Chondrocyte (in vitro differentiated cells): Measurements from ENCODE around the gene TENM3. TPM values are rescaled to one million over a fixed set of nuclear protein-coding genes. Genes with fewer than 3 reads are reported as not detected.

Experiments
- DNase-seq: peaks from one replicate; pipeline ENCODE4 v3.0.0; 2021; ENCODE audit warnings: mixed read lengths, low spot score
- H3K27ac Mint-ChIP-seq: one replicate; pipeline ENCODE4 v1.8.0; 2021; ENCODE audit warnings: mild to moderate bottlenecking, moderate library complexity, mixed read lengths; ENCODE audit not compliant: unreplicated experiment
- H3K27me3 Mint-ChIP-seq: 2 replicates; pipeline ENCODE4 v1.8.0; 2021; ENCODE audit warnings: low read depth, mixed read lengths
- H3K36me3 Mint-ChIP-seq: 2 replicates; pipeline ENCODE4 v1.8.0; 2021; ENCODE audit warnings: low read depth, mixed read lengths
- H3K4me1 Mint-ChIP-seq: 2 replicates; pipeline ENCODE4 v1.8.0; 2021; ENCODE audit warnings: low read depth, mild to moderate bottlenecking, mixed read lengths
- H3K4me3 Mint-ChIP-seq: one replicate; pipeline ENCODE4 v1.8.0; 2021; ENCODE audit warnings: mild to moderate bottlenecking, moderate library complexity, mixed read lengths; ENCODE audit not compliant: unreplicated experiment
- H3K9me3 Mint-ChIP-seq: 2 replicates; pipeline ENCODE4 v1.8.0; 2021; ENCODE audit warnings: low read depth, mixed read lengths
- CTCF ChIP-seq: fragments of 200-600 bp; sonication (generic); IDR thresholded peaks from 2 replicates; pipeline ENCODE4 v1.5.0; 2021; ENCODE audit warnings: antibody characterized with exemption, mild to moderate bottlenecking, moderate library complexity
- total RNA-seq: library from RNA; stranded (reverse); gene quantifications from 3 replicates; pipeline ENCODE4 v1.2.1, GENCODE V29; 2021

The TENM3 gene
- total RNA-seq, 1 donor from 2014 or later, result 87.6 TPM

- Mint-ChIP-seq H3K4me3 (peak overlapping the region; percentile 62), H3K36me3 (no peaks in the 10 kb centered on the region)
- DNase-seq, result no peak
Measured at GRCh38 chr4:182531555-182532162, 288.5 kb downstream of the TENM3 start.

GRCh38 chr4:182532441-182532840 is 289.2 kb downstream of the TENM3 start:
- peaks cover 37% of the 10 kb centered on the region for H3K4me1 Mint-ChIP-seq
- TF ChIP-seq CTCF, result no peak
- peak overlapping the region; percentile 97 for H3K27ac Mint-ChIP-seq
- H3K9me3 Mint-ChIP-seq, result no peaks in the 10 kb centered on the region
- no peaks in the 10 kb centered on the region for H3K36me3 Mint-ChIP-seq
- no peak overlapping the region for H3K4me3 Mint-ChIP-seq
- no peak for DNase-seq
- H3K27me3 Mint-ChIP-seq, result no peaks in the 10 kb centered on the region

More at GRCh38 chr4:182531555-182532162, 288.5 kb downstream of the TENM3 start:
- no peak for TF ChIP-seq CTCF
- no peaks in the 10 kb centered on the region for H3K9me3 Mint-ChIP-seq
- H3K27ac Mint-ChIP-seq, result peak overlapping the region; percentile 97
- H3K4me1 Mint-ChIP-seq, result peaks cover 37% of the 10 kb centered on the region
- H3K27me3 Mint-ChIP-seq, result no peaks in the 10 kb centered on the region

GRCh38 chr4:182533964-182534363 is 290.8 kb downstream of the TENM3 start:
- DNase-seq, result no peak
- Mint-ChIP-seq H3K27ac (no peak overlapping the region), H3K4me1 (peaks cover 37% of the 10 kb centered on the region), H3K9me3 (no peaks in the 10 kb centered on the region), H3K36me3 (no peaks in the 10 kb centered on the region), H3K27me3 (no peaks in the 10 kb centered on the region), H3K4me3 (no peak overlapping the region)
- TF ChIP-seq CTCF, result no peak

- no peak for DNase-seq
- H3K27me3 Mint-ChIP-seq, result no peaks in the 10 kb centered on the region
- peaks cover 17% of the 10 kb centered on the region for H3K4me1 Mint-ChIP-seq
- no peak for TF ChIP-seq CTCF
- H3K4me3 Mint-ChIP-seq, result no peak overlapping the region
- H3K36me3 Mint-ChIP-seq, result no peaks in the 10 kb centered on the region
- no peak overlapping the region for H3K27ac Mint-ChIP-seq
- H3K9me3 Mint-ChIP-seq, result no peaks in the 10 kb centered on the region
Measured at GRCh38 chr4:182536221-182536811, 293.1 kb downstream of the TENM3 start.

- TF ChIP-seq CTCF, result no peak
- DNase-seq, result no peak
- Mint-ChIP-seq H3K27me3 (no peaks in the 10 kb centered on the region), H3K4me3 (no peak overlapping the region), H3K4me1 (peaks cover 8% of the 10 kb centered on the region), H3K36me3 (no peaks in the 10 kb centered on the region), H3K27ac (no peak overlapping the region), H3K9me3 (no peaks in the 10 kb centered on the region)
Measured at GRCh38 chr4:182537031-182537795, 294.0 kb downstream of the TENM3 start.
